ENCODE results near the gene IL1RAPL1. TPM values are rescaled to one million over a fixed set of nuclear protein-coding genes. Genes with fewer than 3 reads are reported as not detected.

The IL1RAPL1 gene
- total RNA-seq, 1 donor from 2014 or later: not detected

DNA sequence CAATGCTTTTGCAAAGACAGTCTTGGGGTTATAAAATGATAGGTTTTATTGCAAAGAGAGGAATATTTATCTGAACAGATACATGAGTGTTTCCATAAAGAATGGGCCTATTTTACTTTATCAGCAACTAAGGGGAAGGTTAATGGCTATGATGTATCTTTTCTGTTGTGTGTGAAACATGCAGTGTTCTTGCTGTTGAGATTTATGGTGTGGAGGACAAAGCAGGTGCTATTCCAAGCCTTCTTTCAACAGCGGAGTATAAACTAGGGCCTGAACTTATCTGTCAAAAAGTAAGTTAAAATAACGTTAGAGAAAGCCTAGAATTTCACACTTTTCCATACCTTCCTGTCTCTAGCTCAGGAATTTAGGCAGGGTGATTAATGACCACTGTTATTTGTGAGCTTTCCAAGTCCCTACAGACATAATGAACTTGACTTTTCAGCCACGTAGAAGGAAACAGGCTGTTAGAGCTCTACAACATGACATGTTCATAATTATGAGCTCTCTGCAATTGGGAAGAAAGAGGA lies 411.4 kb downstream of the IL1RAPL1 start:
- no peaks in the 10 kb centered on the region for H3K36me3 ChIP-seq (ENCODE audit: control insufficient read depth, insufficient read depth, low read length)
- H3K27me3 ChIP-seq (ENCODE audit: control insufficient read depth, insufficient read depth, low read length): no peaks in the 10 kb centered on the region
- H3K4me3 ChIP-seq (ENCODE audit: low read depth, low read length): no peak overlapping the region
- TF ChIP-seq, protein P1, sequence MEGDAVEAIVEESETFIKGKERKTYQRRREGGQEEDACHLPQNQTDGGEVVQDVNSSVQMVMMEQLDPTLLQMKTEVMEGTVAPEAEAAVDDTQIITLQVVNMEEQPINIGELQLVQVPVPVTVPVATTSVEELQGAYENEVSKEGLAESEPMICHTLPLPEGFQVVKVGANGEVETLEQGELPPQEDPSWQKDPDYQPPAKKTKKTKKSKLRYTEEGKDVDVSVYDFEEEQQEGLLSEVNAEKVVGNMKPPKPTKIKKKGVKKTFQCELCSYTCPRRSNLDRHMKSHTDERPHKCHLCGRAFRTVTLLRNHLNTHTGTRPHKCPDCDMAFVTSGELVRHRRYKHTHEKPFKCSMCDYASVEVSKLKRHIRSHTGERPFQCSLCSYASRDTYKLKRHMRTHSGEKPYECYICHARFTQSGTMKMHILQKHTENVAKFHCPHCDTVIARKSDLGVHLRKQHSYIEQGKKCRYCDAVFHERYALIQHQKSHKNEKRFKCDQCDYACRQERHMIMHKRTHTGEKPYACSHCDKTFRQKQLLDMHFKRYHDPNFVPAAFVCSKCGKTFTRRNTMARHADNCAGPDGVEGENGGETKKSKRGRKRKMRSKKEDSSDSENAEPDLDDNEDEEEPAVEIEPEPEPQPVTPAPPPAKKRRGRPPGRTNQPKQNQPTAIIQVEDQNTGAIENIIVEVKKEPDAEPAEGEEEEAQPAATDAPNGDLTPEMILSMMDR (IDR thresholded peaks at IDR 0.05; ENCODE audit: insufficient read depth, low read length, severe bottlenecking): no peak
- FAIRE-seq (no peak), DNase-seq (ENCODE audit: low read depth) (no peak)

DNA sequence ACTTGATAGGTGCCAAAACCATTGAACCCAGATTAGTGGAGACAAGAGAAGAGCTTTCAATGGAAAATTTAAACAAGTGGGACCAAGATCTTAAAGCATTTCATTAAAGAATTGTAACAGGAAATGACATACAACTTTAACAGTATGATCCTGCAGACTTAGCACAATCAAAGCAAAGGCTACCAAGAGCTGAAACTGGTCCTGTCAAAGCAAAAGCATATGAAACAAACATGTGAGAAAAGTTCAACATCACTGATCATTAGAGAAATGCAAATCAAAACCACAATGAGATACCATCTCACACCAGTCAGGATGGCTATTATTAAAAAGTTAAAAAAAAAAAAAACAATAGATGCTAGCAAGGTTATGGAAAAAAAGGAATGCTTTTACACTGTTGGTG lies 425.6 kb downstream of the IL1RAPL1 start:
- FAIRE-seq: no peak
- no peaks in the 10 kb centered on the region for H3K27me3 ChIP-seq (ENCODE audit: control insufficient read depth, insufficient read depth, low read length)
- H3K4me3 ChIP-seq (ENCODE audit: low read depth, low read length): no peak overlapping the region
- DNase-seq (ENCODE audit: low read depth): no peak
- TF ChIP-seq, protein P1 (IDR thresholded peaks at IDR 0.05; ENCODE audit: insufficient read depth, low read length, severe bottlenecking): no peak
- no peaks in the 10 kb centered on the region for H3K36me3 ChIP-seq (ENCODE audit: control insufficient read depth, insufficient read depth, low read length)

DNA sequence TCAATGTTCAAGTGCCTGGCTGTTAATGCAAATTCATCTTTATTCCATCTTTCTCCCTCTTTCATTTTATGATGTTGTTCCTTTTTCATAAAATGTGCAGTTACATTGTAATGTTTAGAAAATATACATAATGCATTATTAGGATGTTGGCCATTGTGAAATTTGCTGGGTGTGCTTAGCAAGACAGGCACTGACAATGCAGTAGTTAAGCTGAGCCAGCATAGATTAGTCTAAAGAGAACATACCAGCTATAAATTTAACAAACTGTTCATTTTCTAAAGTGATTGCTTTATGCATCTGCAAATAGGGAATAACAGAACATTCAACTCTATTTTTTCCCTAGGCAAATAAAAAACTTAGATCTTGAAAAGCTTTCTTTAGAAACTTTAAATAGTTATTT lies 436.0 kb downstream of the IL1RAPL1 start:
- DNase-seq (ENCODE audit: low read depth) (no peak), FAIRE-seq (no peak)
- TF ChIP-seq, protein P1 (IDR thresholded peaks at IDR 0.05; ENCODE audit: insufficient read depth, low read length, severe bottlenecking): no peak

DNA sequence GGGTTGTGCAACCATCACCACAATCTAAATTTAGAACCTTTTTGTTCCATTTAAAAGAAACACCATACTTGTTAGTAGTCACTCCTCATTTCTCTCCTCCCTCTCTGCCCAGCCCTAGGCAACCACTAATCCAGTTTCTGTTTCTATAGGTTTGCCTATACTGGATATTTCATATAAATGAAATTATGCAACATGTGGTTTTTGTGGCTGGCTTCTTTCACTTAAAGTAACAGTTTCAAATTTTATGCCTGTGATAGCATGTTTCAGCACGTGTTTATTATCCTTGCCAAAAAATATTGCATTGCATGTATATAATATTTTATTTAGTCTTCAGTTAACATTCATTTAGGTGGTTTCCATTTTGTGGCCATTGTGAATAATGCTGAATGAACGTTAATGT lies 437.6 kb downstream of the IL1RAPL1 start:
- TF ChIP-seq, protein P1 (IDR thresholded peaks at IDR 0.05; ENCODE audit: insufficient read depth, low read length, severe bottlenecking): no peak
- no peaks in the 10 kb centered on the region for H3K36me3 ChIP-seq (ENCODE audit: control insufficient read depth, insufficient read depth, low read length)
- no peak for FAIRE-seq
- DNase-seq (ENCODE audit: low read depth): peak; percentile 45
- no peak overlapping the region for H3K4me3 ChIP-seq (ENCODE audit: low read depth, low read length)
- H3K27me3 ChIP-seq (ENCODE audit: control insufficient read depth, insufficient read depth, low read length): no peaks in the 10 kb centered on the region

More for the DNA sequence above, 436.0 kb downstream of the IL1RAPL1 start:
- Histone ChIP-seq H3K36me3 (ENCODE audit: control insufficient read depth, insufficient read depth, low read length) (no peaks in the 10 kb centered on the region), H3K4me3 (ENCODE audit: low read depth, low read length) (no peak overlapping the region), H3K27me3 (ENCODE audit: control insufficient read depth, insufficient read depth, low read length) (no peaks in the 10 kb centered on the region)

DNA sequence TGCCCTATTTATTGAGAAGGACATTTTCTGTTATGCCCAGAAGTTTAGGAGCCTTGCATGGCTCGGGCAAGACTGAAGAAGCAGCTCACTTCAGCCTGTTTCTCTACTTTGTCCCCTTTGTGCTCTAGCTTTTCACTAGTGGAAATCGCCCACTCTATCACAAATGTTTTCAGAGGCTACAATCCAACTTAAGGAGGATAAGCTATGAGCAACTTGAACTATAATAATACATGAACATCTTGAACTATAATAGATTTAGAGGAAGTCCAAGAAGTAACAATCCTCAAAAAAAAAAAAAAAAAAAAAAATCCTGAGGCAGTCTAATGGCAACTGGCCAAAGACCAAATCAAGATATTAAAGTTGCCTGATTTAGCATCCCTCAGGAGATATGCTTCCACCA lies 452.3 kb downstream of the IL1RAPL1 start:
- H3K27me3 ChIP-seq (ENCODE audit: control insufficient read depth, insufficient read depth, low read length): no peaks in the 10 kb centered on the region
- DNase-seq (ENCODE audit: low read depth) (no peak), FAIRE-seq (no peak)
- TF ChIP-seq, protein P1 (IDR thresholded peaks at IDR 0.05; ENCODE audit: insufficient read depth, low read length, severe bottlenecking): no peak
- no peaks in the 10 kb centered on the region for H3K36me3 ChIP-seq (ENCODE audit: control insufficient read depth, insufficient read depth, low read length)
- H3K4me3 ChIP-seq (ENCODE audit: low read depth, low read length): no peak overlapping the region

DNA sequence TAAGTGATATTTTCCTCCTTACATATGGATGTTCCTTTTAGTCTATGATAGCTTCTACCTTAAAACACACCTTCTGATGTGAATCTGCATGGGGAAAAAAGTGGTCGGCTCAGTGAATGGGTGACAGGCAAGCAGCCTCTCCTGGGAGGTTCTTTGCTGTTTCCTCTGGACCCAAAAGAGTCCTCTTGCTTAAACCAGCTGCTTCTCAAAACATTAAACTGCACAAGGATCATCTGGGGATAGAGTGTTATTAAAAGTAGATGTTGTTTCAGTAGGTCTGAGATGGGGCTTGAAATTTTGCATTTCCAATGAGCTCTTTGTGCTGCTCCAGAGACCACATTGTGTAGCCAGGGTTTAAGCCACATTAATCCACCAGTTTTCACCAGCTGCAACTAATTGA lies 452.9 kb downstream of the IL1RAPL1 start:
- no peaks in the 10 kb centered on the region for H3K36me3 ChIP-seq (ENCODE audit: control insufficient read depth, insufficient read depth, low read length)
- no peak overlapping the region for H3K4me3 ChIP-seq (ENCODE audit: low read depth, low read length)
- no peak for FAIRE-seq
- TF ChIP-seq, protein P1 (IDR thresholded peaks at IDR 0.05; ENCODE audit: insufficient read depth, low read length, severe bottlenecking): no peak
- no peaks in the 10 kb centered on the region for H3K27me3 ChIP-seq (ENCODE audit: control insufficient read depth, insufficient read depth, low read length)
- no peak for DNase-seq (ENCODE audit: low read depth)

Data from bronchial epithelial cell (primary cell).